ENCODE measurements around the gene ZNF687.
"Not testable (repeated sequence)": the region's sequence is repeated elsewhere in the genome, so short reads cannot be mapped to it uniquely, and the experiment has no call there.

Gene ZNF687, protein sequence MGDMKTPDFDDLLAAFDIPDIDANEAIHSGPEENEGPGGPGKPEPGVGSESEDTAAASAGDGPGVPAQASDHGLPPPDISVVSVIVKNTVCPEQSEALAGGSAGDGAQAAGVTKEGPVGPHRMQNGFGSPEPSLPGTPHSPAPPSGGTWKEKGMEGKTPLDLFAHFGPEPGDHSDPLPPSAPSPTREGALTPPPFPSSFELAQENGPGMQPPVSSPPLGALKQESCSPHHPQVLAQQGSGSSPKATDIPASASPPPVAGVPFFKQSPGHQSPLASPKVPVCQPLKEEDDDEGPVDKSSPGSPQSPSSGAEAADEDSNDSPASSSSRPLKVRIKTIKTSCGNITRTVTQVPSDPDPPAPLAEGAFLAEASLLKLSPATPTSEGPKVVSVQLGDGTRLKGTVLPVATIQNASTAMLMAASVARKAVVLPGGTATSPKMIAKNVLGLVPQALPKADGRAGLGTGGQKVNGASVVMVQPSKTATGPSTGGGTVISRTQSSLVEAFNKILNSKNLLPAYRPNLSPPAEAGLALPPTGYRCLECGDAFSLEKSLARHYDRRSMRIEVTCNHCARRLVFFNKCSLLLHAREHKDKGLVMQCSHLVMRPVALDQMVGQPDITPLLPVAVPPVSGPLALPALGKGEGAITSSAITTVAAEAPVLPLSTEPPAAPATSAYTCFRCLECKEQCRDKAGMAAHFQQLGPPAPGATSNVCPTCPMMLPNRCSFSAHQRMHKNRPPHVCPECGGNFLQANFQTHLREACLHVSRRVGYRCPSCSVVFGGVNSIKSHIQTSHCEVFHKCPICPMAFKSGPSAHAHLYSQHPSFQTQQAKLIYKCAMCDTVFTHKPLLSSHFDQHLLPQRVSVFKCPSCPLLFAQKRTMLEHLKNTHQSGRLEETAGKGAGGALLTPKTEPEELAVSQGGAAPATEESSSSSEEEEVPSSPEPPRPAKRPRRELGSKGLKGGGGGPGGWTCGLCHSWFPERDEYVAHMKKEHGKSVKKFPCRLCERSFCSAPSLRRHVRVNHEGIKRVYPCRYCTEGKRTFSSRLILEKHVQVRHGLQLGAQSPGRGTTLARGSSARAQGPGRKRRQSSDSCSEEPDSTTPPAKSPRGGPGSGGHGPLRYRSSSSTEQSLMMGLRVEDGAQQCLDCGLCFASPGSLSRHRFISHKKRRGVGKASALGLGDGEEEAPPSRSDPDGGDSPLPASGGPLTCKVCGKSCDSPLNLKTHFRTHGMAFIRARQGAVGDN

DNA sequence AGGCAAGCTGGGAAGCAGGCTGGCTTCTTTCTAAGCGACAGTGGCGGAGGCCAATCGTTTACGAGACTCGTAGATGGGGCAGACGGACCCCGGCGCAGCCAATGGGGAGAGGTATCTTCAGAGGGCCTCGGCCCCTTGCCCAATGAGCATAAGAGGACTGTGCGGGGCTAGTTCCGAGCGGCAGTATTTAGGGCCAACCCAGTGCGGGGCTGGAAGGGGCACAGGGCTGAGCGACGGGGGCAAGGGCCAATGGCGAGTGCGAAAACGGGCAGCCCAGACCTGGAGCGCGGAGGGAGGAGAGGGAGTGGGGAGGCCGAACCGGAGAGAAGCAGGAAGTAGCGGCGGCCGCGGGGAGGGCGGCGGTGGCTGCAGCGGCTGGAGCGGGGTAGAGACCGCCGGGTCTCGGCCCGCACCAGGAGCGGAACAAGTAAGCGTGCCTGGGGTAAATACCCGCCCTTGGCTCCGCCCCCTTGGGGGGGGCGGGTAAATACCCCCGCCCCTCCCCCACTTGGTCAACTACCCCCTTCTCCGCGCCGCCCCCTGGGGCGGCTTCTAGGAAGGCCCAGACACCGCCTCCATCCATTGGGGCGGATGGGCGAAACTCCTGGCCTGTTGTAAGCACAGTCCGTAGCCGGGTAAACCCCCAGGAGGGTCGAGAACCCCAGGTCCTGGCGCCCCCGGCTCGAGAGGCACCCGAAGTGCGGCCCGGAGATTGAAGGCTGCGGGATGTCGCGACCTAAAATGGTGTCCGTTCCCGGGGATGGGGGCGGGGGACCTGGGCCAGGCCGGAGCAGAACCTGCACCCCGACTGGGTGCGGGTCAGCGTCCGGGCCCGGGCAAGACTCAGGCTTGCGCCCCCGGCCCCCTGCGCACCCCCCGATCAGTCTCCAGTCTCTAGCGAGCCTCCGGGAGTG is at the start of gene ZNF687:
Gene ZNF687 (plus strand): TSS at position 331 of the 914 bp plus-strand sequence. CDS start 3,993 bp downstream, outside the sequence.
- peak; percentile 98 for DNase-seq

- DNase-seq: no peak
These were observed 46.9 kb upstream of the ZNF687 start for GRCh38 chr1:151235235-151235634.

DNA sequence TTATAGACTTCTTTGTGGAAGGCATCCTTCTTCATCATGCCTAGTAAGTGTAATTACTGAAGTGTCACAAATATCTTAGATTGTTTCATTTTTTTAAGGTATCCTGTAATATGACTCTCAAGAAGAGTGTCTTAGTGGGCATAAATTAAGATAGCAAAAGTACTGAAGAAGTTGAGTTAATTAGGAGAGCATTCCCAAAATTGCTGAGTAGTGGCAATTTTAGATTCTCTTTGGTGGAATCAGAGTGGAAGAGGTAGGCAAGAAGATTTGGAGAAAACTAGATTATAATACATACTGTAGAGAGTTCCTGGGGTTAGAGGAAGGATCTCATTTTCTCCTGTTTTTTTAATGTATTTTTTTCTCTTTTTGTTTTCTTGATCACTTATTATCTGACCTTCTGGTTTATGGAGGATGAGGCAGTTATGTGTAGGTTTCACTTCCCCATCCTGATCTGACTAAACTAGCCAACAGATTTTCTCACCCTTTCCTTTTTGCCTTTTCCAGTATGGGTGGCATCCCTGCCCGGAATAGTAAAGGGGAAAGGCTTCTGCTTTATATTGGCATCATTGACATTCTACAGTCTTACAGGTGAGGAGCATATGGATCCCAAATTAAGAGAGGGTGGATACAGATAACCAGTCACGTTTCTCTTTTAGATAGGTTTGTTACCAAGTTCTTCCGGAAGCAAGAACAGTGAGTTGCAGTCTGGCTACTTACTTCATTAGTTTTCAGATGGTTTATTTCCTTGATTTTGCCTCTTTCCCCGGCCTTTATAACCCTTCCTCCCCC is 44.2 kb upstream of the ZNF687 start:
- DNase-seq: no peak

GRCh38 chr1:151238467-151238739 is 43.7 kb upstream of the ZNF687 start:
- DNase-seq: no peak

GRCh38 chr1:151242442-151242841 is 39.7 kb upstream of the ZNF687 start:
- DNase-seq: no peak

GRCh38 chr1:151243683-151244216 is 38.3 kb upstream of the ZNF687 start:
- no peak for DNase-seq

DNA sequence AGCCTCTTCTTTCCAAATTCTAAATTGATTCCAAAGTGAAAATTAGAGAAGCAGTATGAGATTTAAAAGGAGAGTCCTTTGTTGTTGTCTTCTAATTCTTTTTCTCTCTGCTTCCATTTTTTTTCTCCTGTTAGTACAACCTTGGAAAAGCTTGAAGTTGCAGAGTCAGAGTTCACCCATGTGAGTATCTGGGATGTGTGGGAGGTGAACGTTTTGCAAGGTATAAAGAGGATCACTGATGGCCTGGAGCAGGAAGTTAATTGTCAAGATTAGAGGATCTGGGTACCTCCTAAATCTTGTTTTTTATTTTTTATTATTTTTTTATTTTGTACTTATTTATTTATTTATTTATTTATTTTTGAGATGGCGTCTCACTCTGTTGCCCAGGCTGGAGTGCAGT is 35.3 kb upstream of the ZNF687 start:
- no peak for DNase-seq

GRCh38 chr1:151251656-151252470 is 30.2 kb upstream of the ZNF687 start:
- peak; percentile 39 for DNase-seq

DNA sequence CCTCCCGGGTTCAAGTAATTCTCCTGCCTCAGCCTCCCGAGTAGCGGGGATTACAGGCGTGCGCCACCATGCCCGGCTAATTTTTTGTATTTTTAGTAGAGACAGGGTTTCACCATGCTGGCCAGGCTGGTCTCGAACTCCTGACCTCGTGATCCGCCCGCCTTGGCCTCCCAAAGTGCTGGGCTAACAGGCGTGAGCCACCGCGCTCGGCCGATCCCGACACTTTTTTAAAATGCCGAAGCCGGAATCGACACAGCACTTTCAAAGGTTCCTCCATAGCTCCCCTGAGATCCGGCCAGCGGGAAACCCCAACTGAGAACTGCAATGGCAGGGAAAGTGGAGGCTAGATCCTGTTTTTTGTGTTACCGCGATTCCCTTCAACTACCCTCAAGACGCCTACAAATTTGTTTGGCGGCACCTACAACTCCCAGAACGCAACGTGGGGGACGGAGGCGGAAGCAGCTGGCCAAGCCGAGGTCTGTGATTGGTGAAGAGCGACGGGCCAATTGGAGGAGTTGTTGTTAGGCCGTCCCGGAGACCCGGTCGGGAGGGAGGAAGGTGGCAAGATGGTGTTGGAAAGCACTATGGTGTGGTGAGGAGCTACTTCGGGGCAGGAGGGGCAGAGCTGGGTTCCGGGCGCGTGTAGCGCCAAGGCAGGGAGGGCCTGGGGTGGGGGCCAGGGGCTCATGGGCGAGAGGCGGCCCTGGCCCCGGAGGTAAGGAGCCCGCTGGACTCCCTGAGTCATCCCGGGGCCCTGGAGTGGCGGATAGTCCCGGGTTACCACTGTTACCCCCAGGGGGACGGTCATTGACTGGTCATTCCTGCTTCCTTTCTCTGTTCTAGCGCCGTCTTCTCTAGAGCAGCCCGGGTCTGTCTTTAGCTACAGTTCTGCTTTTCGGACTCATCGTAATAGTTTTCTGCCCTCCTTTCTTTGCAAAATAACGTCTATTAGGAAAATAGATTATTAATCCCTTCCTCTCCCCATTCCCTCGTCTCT is 27.6 kb upstream of the ZNF687 start, which contains the start of gene PSMD4:
Gene PSMD4 (plus strand): TSS at position 518 of the 997 bp plus-strand sequence. CDS start 49 bp downstream, at position 567.
- DNase-seq: peak; percentile 97

DNA sequence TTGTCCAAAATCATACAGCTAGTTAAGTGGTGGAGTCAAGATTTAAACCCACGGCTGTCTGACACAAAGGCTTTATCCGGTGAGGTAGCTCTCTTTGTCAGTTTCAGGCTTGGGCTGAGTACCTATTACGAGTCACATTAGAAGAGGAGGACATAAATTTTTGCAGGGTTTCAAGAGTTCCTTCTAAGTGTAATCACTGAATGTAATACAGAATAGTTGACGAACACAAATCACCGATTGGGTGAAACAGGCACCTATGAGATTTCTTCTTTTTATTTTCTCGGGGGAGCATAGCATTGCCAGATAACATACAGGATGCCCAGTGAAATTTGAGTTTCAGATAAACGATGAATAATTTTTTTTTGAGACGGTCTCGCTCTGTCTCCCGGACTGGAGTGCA is 26.7 kb upstream of the ZNF687 start:
- peak; percentile 3 for DNase-seq

DNA sequence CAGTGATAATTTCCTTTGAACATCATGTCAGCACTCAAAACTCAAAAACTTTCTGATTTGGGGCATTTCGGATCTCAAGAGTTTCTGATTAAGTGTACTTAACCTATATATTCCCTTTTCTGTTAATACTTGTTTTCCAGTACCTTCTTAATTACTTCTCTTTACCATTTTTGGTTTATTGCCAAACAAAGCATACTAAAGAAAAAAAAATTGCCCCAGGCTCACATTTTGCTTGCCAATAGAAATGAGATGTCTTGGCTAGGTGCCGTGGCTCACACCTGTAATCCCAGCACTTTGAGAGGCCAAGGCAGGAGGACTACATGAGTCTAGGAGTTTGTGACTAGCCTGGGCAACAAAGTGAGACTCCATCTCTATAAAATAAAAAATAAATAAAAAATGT is 22.7 kb upstream of the ZNF687 start:
- DNase-seq: no peak

- DNase-seq: no peak
These were observed 16.5 kb upstream of the ZNF687 start for GRCh38 chr1:151265446-151266236.

DNA sequence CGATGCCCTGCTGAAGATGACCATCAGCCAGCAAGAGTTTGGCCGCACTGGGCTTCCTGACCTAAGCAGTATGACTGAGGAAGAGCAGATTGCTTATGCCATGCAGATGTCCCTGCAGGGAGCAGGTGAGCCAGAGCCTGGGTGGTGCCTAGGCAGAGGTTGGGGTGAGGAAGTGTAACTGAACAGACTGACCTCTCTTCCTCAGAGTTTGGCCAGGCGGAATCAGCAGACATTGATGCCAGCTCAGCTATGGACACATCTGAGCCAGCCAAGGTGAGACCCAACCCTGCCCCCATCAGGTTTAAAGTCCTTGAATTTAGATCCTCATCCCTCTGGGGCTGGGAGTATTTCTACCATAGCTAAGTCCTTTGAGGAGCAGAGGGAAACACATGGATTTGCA is 15.8 kb upstream of the ZNF687 start:
- no peak for DNase-seq

DNA sequence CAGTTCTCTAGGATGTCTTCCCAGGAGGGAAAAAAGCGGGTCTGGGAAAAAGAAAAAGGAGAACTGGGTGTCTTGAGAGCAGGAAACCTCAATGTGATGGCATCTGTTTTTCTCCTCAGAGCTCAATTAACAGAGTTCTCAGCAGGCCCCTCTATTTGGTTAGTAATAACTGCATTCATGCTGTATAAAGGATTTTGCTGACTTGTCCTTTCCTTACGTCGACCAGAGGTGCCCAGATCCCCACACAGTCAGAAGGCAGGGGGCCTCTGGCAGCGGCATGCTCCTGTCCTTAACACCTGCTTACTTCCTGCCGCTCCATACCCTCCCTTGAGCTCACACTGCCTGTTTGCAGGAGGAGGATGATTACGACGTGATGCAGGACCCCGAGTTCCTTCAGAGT is 15.3 kb upstream of the ZNF687 start:
- DNase-seq: no peak

DNA sequence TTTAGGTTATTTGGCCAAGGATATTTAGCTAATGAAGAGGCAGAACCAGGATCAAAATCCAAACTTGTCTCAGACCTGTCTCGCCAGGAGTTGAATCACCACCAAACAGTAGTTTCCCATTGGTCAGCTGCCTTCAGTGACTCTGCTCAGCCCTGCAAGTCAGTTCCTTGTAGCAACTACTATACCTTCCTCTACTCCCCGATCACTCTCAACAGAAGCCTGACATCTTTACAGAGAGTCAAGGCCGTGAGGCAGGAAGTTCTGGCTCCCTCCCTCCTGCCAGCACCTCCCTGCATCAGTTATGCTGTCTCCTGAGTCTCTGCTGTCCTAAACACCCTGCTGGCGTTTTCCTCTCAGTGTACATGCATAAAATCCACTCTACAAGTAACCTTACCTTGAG is 14.3 kb upstream of the ZNF687 start:
- DNase-seq: no peak

DNA sequence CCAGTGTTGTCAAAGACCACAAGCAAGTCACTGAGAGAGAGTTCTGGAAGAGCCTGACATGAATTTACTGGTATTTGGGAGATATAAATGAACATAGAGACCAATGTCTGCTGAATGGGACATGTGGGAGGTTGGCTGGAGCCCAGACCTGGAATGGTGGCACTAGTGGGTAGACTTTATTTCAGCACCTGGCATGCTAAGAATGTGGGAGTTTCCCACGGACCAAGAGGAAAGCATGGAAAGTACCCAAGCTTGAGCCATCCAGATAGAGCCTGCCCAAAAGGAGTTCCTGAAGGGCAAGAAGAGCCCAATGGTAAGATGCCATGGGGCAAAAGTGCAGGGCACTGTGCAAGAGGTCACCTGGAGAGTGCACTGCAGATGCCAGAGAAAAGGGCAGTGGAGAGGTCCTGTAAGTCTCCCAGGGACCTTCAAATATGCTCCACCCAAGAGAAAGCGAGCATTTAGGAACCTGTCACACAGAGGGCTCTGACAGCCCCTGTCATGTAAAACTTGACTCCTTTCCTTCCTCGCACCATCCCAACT is 8.1 kb upstream of the ZNF687 start:
- no peak for DNase-seq

- not testable (repeated sequence) for DNase-seq
These were observed 6.8 kb upstream of the ZNF687 start for GRCh38 chr1:151275341-151275740.

DNA sequence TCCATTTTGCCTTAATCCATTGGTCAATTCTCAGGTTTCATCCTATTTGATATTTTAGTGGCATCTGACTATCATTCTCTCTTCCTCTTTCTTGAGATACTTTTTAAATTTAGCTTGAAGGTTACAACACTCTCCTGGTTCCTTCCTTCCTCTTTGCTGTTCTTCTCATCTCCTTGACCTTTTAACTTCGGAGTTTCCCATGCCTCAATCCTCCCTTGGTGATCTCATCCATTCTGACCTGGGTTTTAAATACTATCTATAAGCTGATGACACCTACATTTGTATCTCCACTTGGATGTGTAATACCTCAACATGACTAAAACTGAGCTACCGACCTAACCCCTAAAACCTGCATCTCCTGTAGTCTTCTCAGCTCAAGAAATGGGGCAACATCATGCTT is 4.8 kb upstream of the ZNF687 start:
- DNase-seq: no peak
